Neuronal stem cell (in vitro differentiated cells): Measurements from ENCODE around the gene PPP1R12A.

Experiments
- DNase-seq: peaks from one replicate; pipeline ENCODE4 v3.0.0-alpha.2; 2013; ENCODE audit warnings: low spot score
- H2AFZ ChIP-seq: one replicate; pipeline ENCODE4 v1.6.1; 2013; ENCODE audit warnings: mild to moderate bottlenecking, low read length, inconsistent platforms
- H2AK5ac ChIP-seq: 2 replicates; pipeline ENCODE4 v1.6.1; 2013; ENCODE audit warnings: low read depth, mild to moderate bottlenecking, inconsistent platforms, low read length, moderate library complexity, mixed read lengths
- H2BK120ac ChIP-seq: 2 replicates; pipeline ENCODE4 v1.6.1; 2013; ENCODE audit warnings: low read depth, mild to moderate bottlenecking, inconsistent platforms, low read length, moderate library complexity, mixed read lengths
- H2BK12ac ChIP-seq: one replicate; pipeline ENCODE4 v1.6.1; 2013; ENCODE audit warnings: low read length, inconsistent platforms
- H2BK15ac ChIP-seq: 2 replicates; pipeline ENCODE4 v1.6.1; 2013; ENCODE audit warnings: mild to moderate bottlenecking, low read length, inconsistent platforms, mixed read lengths
- H2BK5ac ChIP-seq: one replicate; pipeline ENCODE4 v1.6.1; 2013; ENCODE audit warnings: inconsistent platforms, mild to moderate bottlenecking, low read length, moderate library complexity
- H3K14ac ChIP-seq: one replicate; pipeline ENCODE4 v1.6.1; 2013; ENCODE audit warnings: low read length, inconsistent platforms
- H3K18ac ChIP-seq: 2 replicates; pipeline ENCODE4 v1.6.1; 2013; ENCODE audit warnings: low read length, inconsistent platforms
- H3K23ac ChIP-seq: 2 replicates; pipeline ENCODE4 v1.6.1; 2013; ENCODE audit warnings: low read depth, mild to moderate bottlenecking, mixed read lengths, low read length, inconsistent platforms; ENCODE audit not compliant: poor library complexity
- H3K27ac ChIP-seq: replicated peaks from 3 replicates; pipeline ENCODE4 v1.5.1; 2013; ENCODE audit warnings: low read length, inconsistent platforms
- H3K27me3 ChIP-seq, 3 experiments: 2 replicates each; pipeline ENCODE4 v1.6.1; 2013; ENCODE audit warnings: low read length in 3 of 3, mild to moderate bottlenecking in 2 of 3, inconsistent platforms in 1 of 3, low read depth in 1 of 3, mixed read lengths in 1 of 3, moderate library complexity in 1 of 3; ENCODE audit not compliant: control insufficient read depth in 3 of 3, insufficient read depth in 3 of 3
- H3K36me3 ChIP-seq, 2 donors: replicated peaks in 1 of 2; 2 replicates each; pipeline ENCODE4 v1.6.1; 2013; ENCODE audit warnings: low read length in 2 of 2; ENCODE audit not compliant: control insufficient read depth in 2 of 2, insufficient read depth in 2 of 2
- H3K4ac ChIP-seq: 2 replicates; pipeline ENCODE4 v1.6.1; 2013; ENCODE audit warnings: inconsistent platforms, mild to moderate bottlenecking, low read length, moderate library complexity
- H3K4me1 ChIP-seq, 2 donors: 1 replicate in 1 of 2; 2 replicates in 1 of 2; pipeline ENCODE4 v1.6.1; 2013; ENCODE audit warnings: low read length in 2 of 2, low read depth in 1 of 2; ENCODE audit not compliant: control insufficient read depth in 2 of 2, insufficient read depth in 1 of 2
- H3K4me2 ChIP-seq: one replicate; pipeline ENCODE4 v1.6.1; 2013; ENCODE audit warnings: mild to moderate bottlenecking, low read length, inconsistent platforms; ENCODE audit not compliant: insufficient read depth, poor library complexity, severe bottlenecking
- H3K4me3 ChIP-seq, 2 donors: 2 replicates each; pipeline ENCODE4 v1.5.1; 2013; ENCODE audit warnings: low read length in 2 of 2, mild to moderate bottlenecking in 2 of 2, inconsistent platforms in 1 of 2, moderate library complexity in 1 of 2
- H3K79me1 ChIP-seq: one replicate; pipeline ENCODE4 v1.6.1; 2013; ENCODE audit warnings: low read depth, mild to moderate bottlenecking, inconsistent platforms, low read length, moderate library complexity
- H3K9ac ChIP-seq: one replicate; pipeline ENCODE4 v1.6.1; 2013; ENCODE audit warnings: mild to moderate bottlenecking, low read depth, low read length, inconsistent platforms; ENCODE audit not compliant: poor library complexity
- H3K9me3 ChIP-seq, 2 donors: replicated peaks in 1 of 2; 2 replicates each; pipeline versions ENCODE3 to v1.6.1; 2013; ENCODE audit warnings: low read length in 2 of 2, mild to moderate bottlenecking in 2 of 2, inconsistent platforms in 1 of 2, low read depth in 1 of 2, mixed read lengths in 1 of 2, moderate library complexity in 1 of 2; ENCODE audit not compliant: control insufficient read depth in 2 of 2, insufficient read depth in 1 of 2
- H4K8ac ChIP-seq: one replicate; pipeline ENCODE4 v1.6.1; 2013; ENCODE audit warnings: low read depth, mild to moderate bottlenecking, inconsistent platforms, low read length, moderate library complexity
- H4K91ac ChIP-seq: one replicate; pipeline ENCODE4 v1.6.1; 2013; ENCODE audit warnings: low read length, low read depth, mild to moderate bottlenecking, inconsistent platforms; ENCODE audit not compliant: poor library complexity
- WGBS, 2 donors: extraction: QIAGEN DNeasy Blood & Tissue Kit; methylation state at CpG; one replicate each; pipeline ENCODE4 v1.1.7; 2013; ENCODE audit warnings: missing lambda C conversion rate in 2 of 2, mixed read lengths in 1 of 2; ENCODE audit not compliant: insufficient read length in 2 of 2, insufficient replicate concordance in 1 of 2; ENCODE audit errors: extremely low coverage in 2 of 2; 5-methylcytosine and 5-hydroxymethylcytosine counted together

The PPP1R12A gene

GRCh38 chr12:79842630-79843029 lies 92.3 kb downstream of the PPP1R12A start:
- Histone ChIP-seq H3K4me2 (no peak overlapping the region), H4K8ac (no peak overlapping the region), H3K9me3 (peaks cover 9 to 42% of the 10 kb centered on the region in 2 donors), H2AK5ac (no peak overlapping the region), H3K36me3 (peaks cover 8 to 62% of the 10 kb centered on the region in 2 donors), H3K4me1 (peaks cover 0 to 9% of the 10 kb centered on the region in 2 donors), H3K79me1 (peaks cover 2% of the 10 kb centered on the region), H2BK5ac (no peak overlapping the region), H2BK12ac (no peak overlapping the region), H2BK120ac (no peak overlapping the region), H3K23ac (no peak overlapping the region), H2AFZ (no peak overlapping the region), H3K9ac (no peak overlapping the region), H3K14ac (no peak overlapping the region), H2BK15ac (no peak overlapping the region), H4K91ac (no peak overlapping the region), H3K4ac (no peak overlapping the region), H3K18ac (no peak overlapping the region), H3K27ac (no peak overlapping the region), H3K4me3 (no peak overlapping the region), H3K27me3 (no peaks in the 10 kb centered on the region)
- DNase-seq, result no peak
- no CpG with 5 or more reads among the region's 2 CpGs for WGBS, 2 donors

DNA sequence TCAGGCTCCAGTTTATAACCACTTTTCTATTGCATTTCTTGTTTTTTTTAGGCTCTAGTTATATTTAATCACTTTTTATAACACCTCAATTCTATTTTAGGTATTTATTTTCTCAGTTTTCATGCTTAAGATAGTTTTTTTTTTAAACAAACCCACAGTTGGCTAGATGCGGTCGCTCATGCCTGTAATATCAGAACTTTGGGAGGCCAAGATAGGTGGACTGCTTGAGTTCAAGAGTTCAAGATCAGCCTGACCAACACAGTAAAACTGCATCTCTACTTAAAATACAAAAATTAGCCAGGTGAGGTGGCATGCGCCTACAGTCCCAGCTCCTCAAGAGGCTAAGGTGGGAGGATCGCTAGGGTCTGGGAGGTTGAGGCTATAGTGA lies 93.0 kb downstream of the PPP1R12A start:
- peaks cover 8 to 65% of the 10 kb centered on the region in 2 donors for H3K36me3 ChIP-seq
- H3K27me3 ChIP-seq, result no peaks in the 10 kb centered on the region
- H2AK5ac ChIP-seq, result no peak overlapping the region
- H3K18ac ChIP-seq, result no peak overlapping the region
- no peak for DNase-seq
- no peak overlapping the region for H3K23ac ChIP-seq
- no peak overlapping the region for H2BK12ac ChIP-seq
- peaks cover 2% of the 10 kb centered on the region for H3K79me1 ChIP-seq
- H3K9me3 ChIP-seq, result peaks cover 11 to 47% of the 10 kb centered on the region in 2 donors
- H3K27ac ChIP-seq, result no peak overlapping the region
- no peak overlapping the region for H3K4me3 ChIP-seq
- H2AFZ ChIP-seq, result no peak overlapping the region
- no peak overlapping the region for H3K4ac ChIP-seq
- H2BK15ac ChIP-seq, result no peak overlapping the region
- no peak overlapping the region for H2BK120ac ChIP-seq
- H3K14ac ChIP-seq, result no peak overlapping the region
- H4K8ac ChIP-seq, result no peak overlapping the region
- H3K4me1 ChIP-seq, result peaks cover 0 to 9% of the 10 kb centered on the region in 2 donors
- no peak overlapping the region for H3K9ac ChIP-seq
- H4K91ac ChIP-seq, result no peak overlapping the region
- H2BK5ac ChIP-seq, result no peak overlapping the region
- WGBS, 2 donors, result no CpG with 5 or more reads among the region's 4 CpGs
- H3K4me2 ChIP-seq, result no peak overlapping the region

GRCh38 chr12:79841248-79841877 lies 93.5 kb downstream of the PPP1R12A start:
- WGBS, 2 donors, result no CpG with 5 or more reads among the region's 4 CpGs
- Histone ChIP-seq H3K4me1 (peaks cover 0 to 9% of the 10 kb centered on the region in 2 donors), H3K9me3 (peaks cover 11 to 51% of the 10 kb centered on the region in 2 donors), H4K8ac (no peak overlapping the region), H2BK15ac (no peak overlapping the region), H3K79me1 (peaks cover 2% of the 10 kb centered on the region), H3K9ac (no peak overlapping the region), H3K4me2 (no peak overlapping the region), H3K18ac (no peak overlapping the region), H2BK12ac (no peak overlapping the region), H4K91ac (no peak overlapping the region), H2BK5ac (no peak overlapping the region), H3K14ac (no peak overlapping the region), H2BK120ac (no peak overlapping the region), H3K27me3 (no peaks in the 10 kb centered on the region), H3K4ac (no peak overlapping the region), H2AK5ac (no peak overlapping the region), H3K27ac (no peak overlapping the region), H2AFZ (no peak overlapping the region), H3K23ac (no peak overlapping the region), H3K4me3 (no peak overlapping the region), H3K36me3 (peaks cover 8 to 65% of the 10 kb centered on the region in 2 donors)
- no peak for DNase-seq

- Histone ChIP-seq H2BK5ac (no peak overlapping the region), H4K8ac (no peak overlapping the region), H2AFZ (no peak overlapping the region), H3K4ac (no peak overlapping the region), H2AK5ac (no peak overlapping the region), H3K27me3 (no peaks in the 10 kb centered on the region), H3K9me3 (peaks cover 11 to 59% of the 10 kb centered on the region in 2 donors), H3K36me3 (peaks cover 8 to 59% of the 10 kb centered on the region in 2 donors), H3K14ac (no peak overlapping the region), H3K9ac (no peak overlapping the region), H3K4me3 (no peak overlapping the region), H3K4me1 (no peaks in the 10 kb centered on the region), H2BK120ac (no peak overlapping the region), H3K4me2 (no peak overlapping the region), H3K23ac (no peak overlapping the region), H2BK15ac (no peak overlapping the region), H3K79me1 (peaks cover 2% of the 10 kb centered on the region), H3K18ac (no peak overlapping the region), H4K91ac (no peak overlapping the region), H2BK12ac (no peak overlapping the region), H3K27ac (no peak overlapping the region)
- no peak for DNase-seq
- no CpG with 5 or more reads among the region's 3 CpGs for WGBS, 2 donors
Observed at GRCh38 chr12:79838359-79838758, 96.5 kb downstream of the PPP1R12A start.
